HepG2 (cell line): Measurements from ENCODE around the gene STK4. TPM values are rescaled to one million over a fixed set of nuclear protein-coding genes. Genes with fewer than 3 reads are reported as not detected.
A peak's percentile ranks its signal among the peaks of the same experiment; 100 is the strongest.

Experiments used
- ARHGAP35 ChIP-seq: sonication (generic); formaldehyde crosslinking; IDR thresholded peaks from 2 replicates; pipeline ENCODE4 v1.9.0; 2022; ENCODE audit warnings: mild to moderate bottlenecking, inconsistent platforms, moderate library complexity, missing genetic modification reagents, borderline replicate concordance
- CHD4 ChIP-seq: fragments of 200-600 bp; sonication (generic); IDR thresholded peaks from 2 replicates; pipeline ENCODE4 v1.7.0; 2017; ENCODE audit warnings: mild to moderate bottlenecking, low read length, borderline replicate concordance
- CREBL2 ChIP-seq: sonication (generic); formaldehyde crosslinking; IDR thresholded peaks from 2 replicates; pipeline ENCODE4 v1.8.1; 2023; ENCODE audit warnings: missing genetic modification reagents, mild to moderate bottlenecking, borderline replicate concordance
- DNMT1 ChIP-seq: sonication (generic); formaldehyde crosslinking; IDR thresholded peaks from 2 replicates; pipeline ENCODE4 v1.5.1; 2020; ENCODE audit warnings: mild to moderate bottlenecking, missing genetic modification reagents
- FIP1L1 ChIP-seq: fragments of 200-400 bp; formaldehyde crosslinking; IDR thresholded peaks from 2 replicates; pipeline ENCODE4 v1.6.1; 2018; ENCODE audit warnings: low read depth, mild to moderate bottlenecking, low read length, moderate library complexity, borderline replicate concordance; ENCODE audit not compliant: insufficient read depth
- GATA4 ChIP-seq: sonication (generic); IDR thresholded peaks from 2 replicates; pipeline ENCODE4 v1.6.1; 2016; ENCODE audit warnings: antibody characterized with exemption, low read depth, borderline replicate concordance
- HMG20A ChIP-seq: IDR thresholded peaks from 2 replicates; pipeline ENCODE4 v1.6.1; 2016; ENCODE audit warnings: borderline replicate concordance
- MBNL3 ChIP-seq: fragments of 250-450 bp; sonication (Bioruptor Pico); conservative IDR thresholded peaks from 2 replicates; pipeline ENCODE4 v1.8.0; 2022; ENCODE audit warnings: mild to moderate bottlenecking, inconsistent platforms
- MXD4 ChIP-seq: IDR thresholded peaks from 2 replicates; pipeline ENCODE4 v1.6.1; 2016; ENCODE audit warnings: mild to moderate bottlenecking, missing biosample characterization, missing genetic modification reagents
- NBN ChIP-seq: fragments of 450-650 bp; conservative IDR thresholded peaks from 2 replicates; pipeline ENCODE4 v1.6.1; 2017
- POLR2A ChIP-seq, 2 experiments: IDR thresholded peaks; 2 replicates each; pipeline ENCODE4 v1.6.1; 2011; ENCODE audit warnings: low read depth in 2 of 2, low read length in 2 of 2, mild to moderate bottlenecking in 1 of 2, moderate library complexity in 1 of 2; ENCODE audit not compliant: insufficient read depth in 1 of 2
- PREB ChIP-seq: sonication (generic); formaldehyde crosslinking; IDR thresholded peaks from 2 replicates; pipeline ENCODE4 v1.4.0; 2020; ENCODE audit warnings: missing genetic modification reagents
- RFX3 ChIP-seq: IDR thresholded peaks from 2 replicates; pipeline ENCODE4 v1.6.1; 2016; ENCODE audit warnings: missing biosample characterization, missing genetic modification reagents
- SCMH1 ChIP-seq: sonication (generic); formaldehyde crosslinking; IDR thresholded peaks from 2 replicates; pipeline ENCODE4 v1.9.0; 2021; ENCODE audit warnings: missing genetic modification reagents, mild to moderate bottlenecking, borderline replicate concordance
- ZFYVE20 ChIP-seq: sonication (generic); formaldehyde crosslinking; IDR thresholded peaks from 2 replicates; pipeline ENCODE4 v1.8.0; 2023; ENCODE audit warnings: low read depth, mild to moderate bottlenecking, moderate library complexity, missing genetic modification reagents, borderline replicate concordance
- ZNF629 ChIP-seq: sonication (generic); formaldehyde crosslinking; conservative IDR thresholded peaks from 2 replicates; pipeline ENCODE4 v1.5.0; 2020; ENCODE audit warnings: missing genetic modification reagents
- ZSCAN21 ChIP-seq: sonication (generic); formaldehyde crosslinking; IDR thresholded peaks from 2 replicates; pipeline ENCODE4 v1.8.0; 2022; ENCODE audit warnings: mild to moderate bottlenecking, missing genetic modification reagents, moderate library complexity, borderline replicate concordance
- polyA plus RNA-seq, 8 experiments: library from polyadenylated mRNA; depleted of rRNA in 3 of 8; stranded (reverse) in 7 of 8; unstranded in 1 of 8; fragments of >200 nt; fragmentation: Illumina TruSeq in 4 of 8; extraction: Trizol in 4 of 8; gene quantifications; 2 replicates each; pipeline versions ENCODE4 v1.2.1 to v1.2.3, GENCODE V29; 2011 to 2016; ENCODE audit warnings: low read depth in 4 of 8, missing spikeins in 1 of 8, mixed read lengths in 1 of 8; ENCODE audit not compliant: insufficient read depth in 1 of 8
- total RNA-seq, 5 experiments: library from RNA; depleted of rRNA; stranded (reverse); fragments of >200 nt; fragmentation: Illumina TruSeq; extraction: Trizol; gene quantifications; 2 replicates each; pipeline ENCODE4 v1.2.3, GENCODE V29; 2016; ENCODE audit warnings: low read depth in 1 of 5
- TF ChIP-seq, protein P1 (sequence below): fragments of 450-650 bp; IDR thresholded peaks from 2 replicates; pipeline ENCODE4 v1.6.1; 2017
- TF ChIP-seq, protein P2 (sequence below): sonication (generic); formaldehyde crosslinking; IDR thresholded peaks from 2 replicates; pipeline ENCODE4 v1.5.1; 2020; ENCODE audit warnings: mild to moderate bottlenecking, missing genetic modification reagents, moderate library complexity
- TF ChIP-seq, protein P3 (sequence below): sonication (generic); formaldehyde crosslinking; IDR thresholded peaks from 2 replicates; pipeline ENCODE4 v1.4.0; 2020; ENCODE audit warnings: missing genetic modification reagents
- TF ChIP-seq, protein P4 (sequence below): IDR thresholded peaks from 2 replicates; pipeline ENCODE4 v1.6.1; 2012; ENCODE audit warnings: low read depth, low read length, improper control_type of control experiment

The STK4 gene
- total and polyA plus RNA-seq, 2 of the 13 experiments (the other 11 are each of a cell fraction or from before 2014, with no cell fraction given), result 25.6 to 38.3 TPM

GRCh38 chr20:44941120-44941691 is 25.1 kb upstream of the STK4 start (continued):
- TF ChIP-seq, protein P1, sequence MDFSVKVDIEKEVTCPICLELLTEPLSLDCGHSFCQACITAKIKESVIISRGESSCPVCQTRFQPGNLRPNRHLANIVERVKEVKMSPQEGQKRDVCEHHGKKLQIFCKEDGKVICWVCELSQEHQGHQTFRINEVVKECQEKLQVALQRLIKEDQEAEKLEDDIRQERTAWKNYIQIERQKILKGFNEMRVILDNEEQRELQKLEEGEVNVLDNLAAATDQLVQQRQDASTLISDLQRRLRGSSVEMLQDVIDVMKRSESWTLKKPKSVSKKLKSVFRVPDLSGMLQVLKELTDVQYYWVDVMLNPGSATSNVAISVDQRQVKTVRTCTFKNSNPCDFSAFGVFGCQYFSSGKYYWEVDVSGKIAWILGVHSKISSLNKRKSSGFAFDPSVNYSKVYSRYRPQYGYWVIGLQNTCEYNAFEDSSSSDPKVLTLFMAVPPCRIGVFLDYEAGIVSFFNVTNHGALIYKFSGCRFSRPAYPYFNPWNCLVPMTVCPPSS, result no peak
- TF ChIP-seq GATA4 (no peak), HMG20A (CRISPR knock-in tag) (no peak), FIP1L1 (no peak), ZNF629 (CRISPR knock-in tag) (no peak), RFX3 (CRISPR knock-in tag) (no peak), CREBL2 (CRISPR knock-in tag) (no peak), CHD4 (no peak), POLR2A (IDR thresholded peaks at IDR 0.05; ENCODE audit: insufficient read depth in 1 of 2, low read depth in 2 of 2, low read length in 2 of 2) (peak in 1 of 2 experiments; percentile 25; a peak in 1 of 4 replicates), MBNL3 (no peak), SCMH1 (CRISPR knock-in tag) (no peak), ZFYVE20 (no peak), NBN (no peak), ZSCAN21 (no peak), PREB (no peak), MXD4 (CRISPR knock-in tag) (no peak), ARHGAP35 (no peak), DNMT1 (no peak)
- TF ChIP-seq, protein P2, sequence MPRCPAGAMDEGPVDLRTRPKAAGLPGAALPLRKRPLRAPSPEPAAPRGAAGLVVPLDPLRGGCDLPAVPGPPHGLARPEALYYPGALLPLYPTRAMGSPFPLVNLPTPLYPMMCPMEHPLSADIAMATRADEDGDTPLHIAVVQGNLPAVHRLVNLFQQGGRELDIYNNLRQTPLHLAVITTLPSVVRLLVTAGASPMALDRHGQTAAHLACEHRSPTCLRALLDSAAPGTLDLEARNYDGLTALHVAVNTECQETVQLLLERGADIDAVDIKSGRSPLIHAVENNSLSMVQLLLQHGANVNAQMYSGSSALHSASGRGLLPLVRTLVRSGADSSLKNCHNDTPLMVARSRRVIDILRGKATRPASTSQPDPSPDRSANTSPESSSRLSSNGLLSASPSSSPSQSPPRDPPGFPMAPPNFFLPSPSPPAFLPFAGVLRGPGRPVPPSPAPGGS (CRISPR knock-in tag), result no peak
- TF ChIP-seq, protein P3, sequence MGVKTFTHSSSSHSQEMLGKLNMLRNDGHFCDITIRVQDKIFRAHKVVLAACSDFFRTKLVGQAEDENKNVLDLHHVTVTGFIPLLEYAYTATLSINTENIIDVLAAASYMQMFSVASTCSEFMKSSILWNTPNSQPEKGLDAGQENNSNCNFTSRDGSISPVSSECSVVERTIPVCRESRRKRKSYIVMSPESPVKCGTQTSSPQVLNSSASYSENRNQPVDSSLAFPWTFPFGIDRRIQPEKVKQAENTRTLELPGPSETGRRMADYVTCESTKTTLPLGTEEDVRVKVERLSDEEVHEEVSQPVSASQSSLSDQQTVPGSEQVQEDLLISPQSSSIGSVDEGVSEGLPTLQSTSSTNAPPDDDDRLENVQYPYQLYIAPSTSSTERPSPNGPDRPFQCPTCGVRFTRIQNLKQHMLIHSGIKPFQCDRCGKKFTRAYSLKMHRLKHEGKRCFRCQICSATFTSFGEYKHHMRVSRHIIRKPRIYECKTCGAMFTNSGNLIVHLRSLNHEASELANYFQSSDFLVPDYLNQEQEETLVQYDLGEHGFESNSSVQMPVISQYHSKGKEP, result no peak
- TF ChIP-seq, protein P4, sequence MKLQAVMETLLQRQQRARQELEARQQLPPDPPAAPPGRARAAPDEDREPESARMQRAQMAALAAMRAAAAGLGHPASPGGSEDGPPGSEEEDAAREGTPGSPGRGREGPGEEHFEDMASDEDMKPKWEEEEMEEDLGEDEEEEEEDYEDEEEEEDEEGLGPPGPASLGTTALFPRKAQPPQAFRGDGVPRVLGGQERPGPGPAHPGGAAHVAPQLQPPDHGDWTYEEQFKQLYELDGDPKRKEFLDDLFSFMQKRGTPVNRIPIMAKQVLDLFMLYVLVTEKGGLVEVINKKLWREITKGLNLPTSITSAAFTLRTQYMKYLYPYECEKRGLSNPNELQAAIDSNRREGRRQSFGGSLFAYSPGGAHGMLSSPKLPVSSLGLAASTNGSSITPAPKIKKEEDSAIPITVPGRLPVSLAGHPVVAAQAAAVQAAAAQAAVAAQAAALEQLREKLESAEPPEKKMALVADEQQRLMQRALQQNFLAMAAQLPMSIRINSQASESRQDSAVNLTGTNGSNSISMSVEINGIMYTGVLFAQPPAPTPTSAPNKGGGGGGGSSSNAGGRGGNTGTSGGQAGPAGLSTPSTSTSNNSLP, result no peak
